Stimulated activated CD4-positive, alpha-beta T cell treated with anti-CD3 and anti-CD28 coated beads, Interleukin-15, amount 100 ng/mL, for 24 hours (primary cell): ENCODE results near the gene CFAP119.
A peak's percentile ranks its signal among the peaks of the same experiment; 100 is the strongest.

Experiments used
- DNase-seq: peaks from one replicate; pipeline ENCODE4 v3.0.0-alpha.2; 2020

Gene CFAP119

DNA sequence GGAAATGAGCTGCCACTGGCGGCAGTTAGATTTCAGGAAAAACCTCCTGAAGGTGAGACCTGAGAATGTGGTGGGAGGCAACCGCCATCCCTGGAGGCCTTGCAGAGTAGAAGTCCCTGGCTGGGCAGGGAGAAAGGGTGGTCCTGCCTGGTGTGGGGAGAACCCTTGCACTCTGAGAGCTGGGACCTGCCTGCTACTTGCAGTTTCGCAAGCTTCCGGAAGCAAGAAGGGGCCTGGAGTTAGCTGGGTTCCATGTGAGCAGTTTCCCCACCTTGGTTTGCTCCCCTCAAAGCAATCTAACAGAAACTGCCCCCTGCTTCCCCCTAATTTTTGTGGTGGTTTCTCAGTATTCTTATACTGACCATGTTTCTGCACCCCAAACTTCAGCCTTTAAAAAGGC, 18.7 kb upstream of the CFAP119 start:
- DNase-seq, result no peak

DNA sequence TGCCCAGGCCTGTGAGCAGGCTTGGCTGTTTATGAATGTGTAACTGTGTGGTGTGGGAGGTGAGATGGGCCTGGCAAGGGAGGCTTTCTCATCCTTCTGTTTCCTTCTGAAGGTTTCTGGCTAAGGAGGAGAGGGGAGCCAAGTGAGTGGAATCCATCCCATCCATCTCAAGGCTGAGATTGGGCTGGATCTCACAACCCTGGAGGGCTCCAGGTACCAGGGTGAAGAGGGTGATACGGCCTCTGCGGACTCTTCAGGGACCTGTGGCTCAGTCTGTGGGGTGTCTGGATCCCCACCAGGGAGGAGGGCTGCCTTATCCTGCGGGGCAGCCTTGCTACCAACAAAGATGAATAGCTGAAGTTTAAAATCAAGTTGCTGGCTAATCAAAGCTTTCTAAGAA, 18.2 kb upstream of the CFAP119 start:
- no peak for DNase-seq

DNA sequence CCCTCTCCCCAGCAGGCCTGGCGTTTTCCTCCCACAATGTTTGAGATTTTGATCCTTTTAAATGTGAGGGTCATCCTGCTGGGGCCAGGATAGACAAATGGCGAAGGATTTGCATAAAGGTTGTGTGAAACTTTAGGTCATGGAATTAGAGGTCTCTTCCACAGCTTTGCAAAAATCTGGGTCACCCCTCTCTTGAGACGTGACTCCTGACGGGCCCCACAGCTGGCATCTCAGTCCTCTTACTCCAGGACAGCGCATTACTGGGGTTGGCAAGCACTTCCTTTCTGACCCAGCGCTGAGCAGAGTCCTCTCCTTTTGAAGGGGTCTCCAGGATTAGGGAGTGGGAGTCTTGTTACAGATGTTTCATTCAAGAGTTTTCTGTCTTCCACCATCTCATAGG, 17.7 kb upstream of the CFAP119 start:
- no peak for DNase-seq

DNA sequence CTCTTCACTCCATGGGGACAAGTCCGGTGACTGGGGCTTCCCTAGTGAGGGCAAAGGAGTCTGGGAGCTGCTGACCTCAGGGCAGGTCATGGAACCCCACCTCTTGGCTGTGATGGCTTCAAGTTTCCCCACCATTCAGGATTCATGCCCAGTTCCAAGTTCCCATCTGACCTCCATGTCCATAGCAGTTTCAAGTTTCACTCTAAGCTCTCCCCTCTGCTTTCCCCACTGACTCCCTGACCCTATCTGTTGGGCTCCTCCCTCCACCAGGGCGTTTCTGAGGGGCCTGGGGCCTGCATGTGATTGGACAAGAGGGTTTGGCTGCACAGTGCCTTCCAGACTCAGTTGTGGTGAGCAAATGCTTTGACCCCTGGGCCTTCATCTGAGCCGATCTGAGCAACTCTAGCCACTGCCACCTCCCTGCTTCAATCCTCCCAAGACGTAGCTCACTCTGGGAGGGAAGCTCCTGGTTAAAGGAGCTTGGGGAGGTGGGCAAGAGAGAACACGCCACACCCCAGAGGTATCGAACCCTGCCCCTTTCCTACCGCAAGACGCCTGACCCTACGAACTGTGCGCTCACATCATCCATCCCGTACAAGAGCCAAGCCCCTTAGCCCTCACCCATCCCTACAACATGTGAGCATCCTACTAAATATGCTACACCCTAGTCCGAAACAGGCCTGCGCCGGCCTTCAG, 16.8 kb upstream of the CFAP119 start:
- DNase-seq, result no peak

DNA sequence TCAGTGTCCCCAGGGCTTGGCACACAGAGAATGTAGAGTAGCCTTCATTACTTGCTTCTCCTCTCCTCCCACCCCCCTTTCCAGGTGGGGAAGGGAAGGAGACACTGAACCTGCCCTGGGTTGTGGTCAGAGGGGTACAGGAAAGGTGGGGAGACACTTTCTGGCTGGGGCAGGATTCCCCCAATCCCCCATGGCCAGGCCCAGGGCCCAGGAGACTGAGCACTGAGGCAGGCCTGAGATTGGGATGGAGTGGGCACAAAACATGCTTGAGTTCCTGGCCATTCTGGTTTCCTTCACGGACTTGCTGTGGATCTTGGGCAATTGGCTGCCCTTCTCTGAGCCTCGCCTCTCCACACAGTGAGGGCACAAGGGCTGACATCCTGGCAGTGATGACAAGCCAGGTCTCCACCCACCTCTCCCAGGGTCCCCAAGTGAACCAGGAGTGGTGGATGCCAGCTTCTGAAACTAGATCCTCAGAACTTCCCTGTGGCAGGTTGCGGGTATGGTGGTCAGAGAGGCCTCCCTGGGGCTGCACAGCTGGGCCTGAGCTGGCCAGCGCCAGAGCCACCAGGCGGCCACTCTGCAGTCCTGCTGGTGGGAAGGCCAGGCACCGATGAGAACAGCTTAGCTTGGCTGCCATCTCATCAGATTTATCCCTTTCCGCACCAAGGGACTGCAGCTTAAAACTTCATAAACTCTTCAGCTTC, 15.9 kb upstream of the CFAP119 start:
- DNase-seq, result no peak

DNA sequence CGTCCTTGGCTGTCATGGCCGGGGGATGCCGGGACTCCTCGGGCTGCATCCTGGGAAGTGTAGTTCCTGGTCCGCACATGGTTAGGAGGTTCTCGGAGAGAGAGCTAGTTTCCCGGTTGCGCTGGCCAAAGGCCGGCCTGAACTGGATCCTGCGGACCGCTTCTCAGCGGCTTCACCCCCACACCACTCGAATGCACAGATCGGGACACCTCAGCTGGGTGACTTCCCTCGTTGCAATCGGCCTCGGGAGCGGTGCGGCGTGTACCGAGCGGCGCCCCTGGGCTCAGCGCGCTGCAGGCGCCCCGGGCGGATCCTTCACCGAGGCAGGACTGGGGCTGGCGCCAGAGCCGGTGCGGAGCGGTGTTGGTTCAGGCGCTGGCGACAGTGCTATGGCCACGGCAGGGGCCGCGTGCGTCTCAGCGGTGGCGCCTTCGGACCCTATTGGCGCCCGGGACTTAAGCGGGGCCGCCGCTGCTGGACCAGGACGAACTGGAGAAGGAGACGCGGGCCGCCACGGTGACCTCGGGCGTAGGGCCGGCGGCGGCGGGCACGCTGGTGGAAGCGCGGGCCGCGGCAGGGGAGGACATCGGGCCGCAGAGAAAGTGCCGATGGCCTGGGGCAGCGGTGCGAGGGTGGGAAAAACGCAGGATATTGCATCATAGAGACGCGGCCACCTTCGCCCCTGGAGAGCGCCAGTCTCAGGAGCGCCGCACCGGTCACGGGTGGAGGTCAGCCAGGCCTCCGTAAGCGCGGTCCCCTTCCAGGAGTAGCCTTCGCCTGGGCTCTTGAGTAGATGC, 13.7 kb upstream of the CFAP119 start:
- DNase-seq, result peak; percentile 79

DNA sequence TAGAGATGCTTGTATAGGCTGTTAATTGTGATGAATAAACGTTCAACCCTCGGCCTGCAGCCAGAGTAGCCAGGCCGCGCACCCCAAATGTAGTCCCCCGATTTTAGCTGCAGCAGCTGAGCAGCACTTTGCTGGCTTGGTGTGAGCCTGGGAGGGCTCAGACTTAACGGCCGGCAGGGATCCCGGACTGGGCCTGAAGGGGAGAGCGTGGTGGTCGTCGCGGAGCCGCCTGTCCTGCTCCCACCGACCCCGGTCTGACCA, 13.2 kb upstream of the CFAP119 start:
- DNase-seq, result no peak

DNA sequence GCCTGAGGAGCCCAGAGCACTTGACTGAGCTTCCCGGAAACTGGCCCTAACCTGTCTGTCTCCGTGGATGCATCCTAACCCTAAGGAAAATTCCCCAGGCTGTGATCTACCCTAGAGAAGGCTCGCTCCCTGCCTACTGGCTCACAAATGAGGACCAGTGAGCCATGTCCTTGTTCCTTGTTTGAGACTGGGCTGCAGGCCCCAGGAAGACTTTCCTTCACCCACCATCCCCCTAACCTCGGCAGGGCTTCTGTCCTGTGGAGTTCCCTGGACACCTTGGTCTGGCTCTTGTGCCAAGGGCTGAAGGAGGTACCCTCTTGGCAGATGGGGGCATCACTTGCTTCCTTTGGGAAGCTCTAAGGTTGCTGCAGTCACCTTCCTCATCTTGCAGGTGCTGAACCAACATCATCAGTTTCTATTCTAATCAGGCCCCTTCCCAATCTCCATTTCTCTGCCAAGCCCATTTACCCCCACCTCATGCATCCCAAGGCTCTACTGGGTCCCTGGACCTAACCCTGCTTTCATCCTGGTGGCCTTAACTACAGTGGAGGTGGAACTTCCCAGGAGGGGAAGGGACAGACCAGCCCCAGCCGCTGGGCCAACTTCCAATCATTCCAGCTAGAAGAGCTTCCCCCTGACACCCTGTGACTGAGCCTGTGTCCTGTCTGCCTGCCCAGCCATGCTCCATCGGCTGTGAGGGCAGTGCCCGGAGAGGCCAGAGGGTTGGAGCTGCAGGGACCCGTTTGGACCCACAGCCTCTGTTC, 12.7 kb upstream of the CFAP119 start:
- no peak for DNase-seq

DNA sequence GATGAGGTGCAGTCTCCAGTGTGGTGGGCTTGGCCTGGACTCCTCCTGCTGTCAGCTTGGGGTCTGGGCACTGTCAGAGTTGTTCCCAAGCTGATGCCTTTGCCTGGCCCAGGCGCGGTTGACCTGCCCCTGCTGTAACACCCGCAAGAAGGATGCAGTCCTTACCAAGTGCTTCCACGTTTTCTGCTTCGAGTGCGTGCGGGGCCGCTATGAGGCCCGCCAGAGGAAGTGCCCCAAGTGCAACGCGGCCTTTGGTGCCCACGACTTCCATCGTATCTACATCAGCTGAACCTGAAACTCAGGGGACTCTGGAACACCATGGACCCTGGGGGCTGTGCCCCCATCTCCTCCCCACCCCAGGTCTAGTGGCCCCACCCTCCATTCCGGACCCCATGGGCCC, 12.0 kb upstream of the CFAP119 start:
- DNase-seq, result no peak

DNA sequence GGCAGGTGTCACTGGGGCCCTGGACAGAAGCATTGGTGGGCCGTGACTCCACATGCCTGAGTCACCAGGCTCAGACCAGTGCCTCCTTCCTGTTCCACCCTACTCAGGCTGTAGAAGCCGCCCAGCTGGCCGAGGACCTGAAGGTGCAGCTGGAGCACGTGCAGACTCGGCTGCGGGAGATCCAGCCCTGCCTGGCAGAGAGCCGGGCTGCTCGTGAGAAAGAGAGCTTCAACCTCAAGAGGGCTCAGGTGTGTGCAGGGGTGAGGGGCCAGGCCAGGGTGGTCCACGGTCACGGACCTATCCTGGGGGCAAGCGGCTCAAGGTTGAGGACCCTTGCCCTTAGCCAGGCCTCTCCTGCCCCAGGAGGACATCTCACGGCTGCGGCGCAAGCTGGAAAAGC, 9.9 kb upstream of the CFAP119 start:
- DNase-seq, result no peak

DNA sequence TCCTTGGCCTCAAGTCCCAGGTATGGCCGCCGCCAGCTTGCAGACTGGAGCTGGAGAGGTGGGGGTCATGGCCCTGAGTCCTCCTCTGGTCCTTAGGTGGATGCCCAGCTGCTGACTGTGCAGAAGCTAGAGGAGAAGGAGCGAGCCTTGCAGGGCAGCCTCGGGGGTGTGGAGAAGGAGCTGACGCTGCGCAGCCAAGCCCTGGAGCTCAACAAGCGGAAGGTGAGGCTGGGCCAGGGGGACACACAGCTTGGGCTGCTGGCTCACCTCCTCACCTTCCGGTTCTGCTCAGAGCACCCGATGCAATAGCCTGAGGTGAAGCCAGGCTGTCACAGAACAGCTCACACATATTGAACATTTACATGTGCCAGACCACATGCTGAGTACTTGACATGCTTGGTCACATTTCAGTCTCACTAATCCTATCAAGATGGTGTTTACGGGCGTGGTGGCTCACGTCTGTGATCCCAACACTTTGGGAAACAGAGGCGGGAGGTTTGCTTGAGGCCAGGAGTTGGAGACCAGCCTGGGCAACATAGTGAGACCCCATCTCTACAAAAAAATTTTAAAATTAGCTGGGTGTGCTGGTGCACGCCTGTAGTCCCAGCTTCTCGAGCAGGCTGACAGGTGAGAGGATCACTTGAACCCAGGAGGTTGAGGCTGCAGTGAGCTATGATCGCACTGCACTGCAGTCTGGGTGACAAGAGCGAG, 7.7 kb upstream of the CFAP119 start:
- DNase-seq, result no peak

DNA sequence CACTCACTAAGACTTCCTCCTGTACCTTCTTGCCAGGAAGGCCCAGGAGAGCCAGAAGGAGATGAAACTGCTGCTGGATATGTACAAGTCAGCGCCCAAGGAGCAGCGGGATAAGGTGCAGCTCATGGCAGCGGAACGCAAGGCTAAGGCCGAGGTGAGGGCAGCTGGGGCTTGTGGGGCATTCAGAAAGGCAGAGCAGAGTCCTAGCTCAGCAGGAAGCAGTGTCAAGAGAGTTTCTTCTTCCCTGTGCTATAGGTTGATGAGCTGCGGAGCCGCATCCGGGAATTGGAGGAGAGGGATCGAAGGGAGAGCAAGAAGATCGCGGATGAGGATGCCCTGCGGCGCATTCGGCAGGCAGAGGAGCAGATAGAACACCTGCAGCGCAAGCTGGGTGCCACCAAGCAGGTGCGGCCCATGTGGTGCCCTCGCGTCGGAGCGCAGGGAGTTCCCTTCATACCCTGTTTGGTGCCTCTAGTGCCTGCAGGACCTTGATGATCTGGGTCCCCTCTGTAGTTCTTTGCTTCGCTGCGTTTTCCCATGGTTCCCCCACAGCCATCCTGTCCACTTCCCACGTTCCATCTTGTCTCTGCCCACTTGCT, 6.8 kb upstream of the CFAP119 start:
- no peak for DNase-seq

DNA sequence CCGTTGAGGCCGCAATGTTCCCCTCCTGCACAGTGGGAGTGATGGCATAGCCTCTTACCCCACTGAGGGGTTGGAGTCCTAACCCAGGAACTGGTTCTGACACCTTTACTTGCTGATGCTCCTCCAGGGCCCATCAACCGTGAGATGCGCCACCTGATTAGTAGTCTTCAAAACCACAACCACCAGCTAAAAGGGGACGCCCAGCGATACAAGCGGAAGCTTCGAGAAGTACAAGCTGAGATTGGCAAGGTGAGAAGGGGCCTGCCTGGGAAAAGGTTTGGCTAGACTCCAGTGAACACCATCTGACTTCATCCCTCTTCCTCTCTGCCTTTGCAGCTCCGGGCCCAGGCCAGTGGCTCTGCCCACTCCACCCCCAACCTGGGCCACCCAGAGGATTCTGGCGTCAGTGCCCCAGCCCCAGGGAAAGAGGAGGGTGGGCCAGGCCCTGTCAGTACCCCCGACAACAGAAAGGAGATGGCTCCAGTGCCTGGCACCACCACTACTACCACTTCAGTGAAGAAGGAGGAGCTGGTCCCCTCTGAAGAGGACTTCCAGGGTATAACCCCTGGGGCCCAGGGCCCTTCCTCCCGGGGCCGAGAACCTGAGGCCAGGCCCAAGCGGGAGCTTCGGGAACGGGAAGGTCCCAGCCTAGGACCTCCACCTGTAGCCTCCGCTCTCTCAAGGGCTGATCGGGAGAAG, 6.1 kb upstream of the CFAP119 start:
- no peak for DNase-seq

DNA sequence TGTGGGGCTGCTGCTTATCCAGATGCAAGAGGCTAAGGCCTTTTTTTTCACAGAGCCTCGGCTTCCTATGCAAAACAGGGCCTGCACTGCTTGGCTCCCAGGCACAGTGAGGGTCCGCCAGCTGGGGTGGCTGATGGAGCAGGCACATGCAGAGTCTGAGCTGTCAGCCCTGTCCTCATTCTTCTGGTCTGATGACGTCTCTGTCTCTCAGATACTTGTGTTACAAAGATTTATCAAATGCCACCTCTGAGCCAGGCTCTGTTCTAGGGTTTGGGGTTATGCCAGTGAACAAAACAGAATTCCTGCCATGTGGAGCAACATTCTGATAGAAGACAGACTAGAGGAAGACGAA, 5.0 kb upstream of the CFAP119 start:
- DNase-seq, result no peak

DNA sequence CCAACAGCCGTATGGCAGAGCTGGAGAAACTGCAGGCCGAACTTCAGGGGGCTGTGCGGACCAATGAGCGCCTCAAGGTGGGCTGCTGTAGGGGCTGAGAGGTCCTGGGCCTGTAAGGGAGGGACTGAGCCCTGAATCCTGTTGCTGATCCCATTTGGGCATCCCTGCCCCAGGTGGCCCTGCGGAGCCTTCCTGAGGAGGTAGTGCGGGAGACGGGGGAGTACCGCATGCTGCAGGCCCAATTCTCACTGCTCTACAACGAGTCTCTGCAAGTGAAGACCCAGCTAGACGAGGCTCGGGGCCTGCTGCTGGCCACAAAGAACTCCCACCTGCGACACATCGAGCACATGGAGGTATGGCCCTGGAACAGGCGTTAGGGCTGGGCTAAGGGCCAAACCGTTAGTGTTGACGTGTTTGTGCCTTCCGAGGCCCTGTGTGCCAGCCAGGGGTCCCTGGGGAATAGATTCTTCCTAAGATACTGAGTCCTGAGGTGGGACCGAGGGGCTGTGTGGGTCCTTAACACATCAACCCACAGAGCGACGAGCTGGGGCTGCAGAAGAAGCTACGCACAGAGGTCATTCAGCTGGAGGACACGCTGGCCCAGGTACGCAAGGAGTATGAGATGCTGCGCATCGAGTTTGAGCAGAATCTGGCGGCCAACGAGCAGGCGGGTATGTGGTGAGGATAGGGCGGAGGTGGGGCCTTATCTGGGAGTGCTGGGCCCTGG, 4.5 kb upstream of the CFAP119 start:
- no peak for DNase-seq

DNA sequence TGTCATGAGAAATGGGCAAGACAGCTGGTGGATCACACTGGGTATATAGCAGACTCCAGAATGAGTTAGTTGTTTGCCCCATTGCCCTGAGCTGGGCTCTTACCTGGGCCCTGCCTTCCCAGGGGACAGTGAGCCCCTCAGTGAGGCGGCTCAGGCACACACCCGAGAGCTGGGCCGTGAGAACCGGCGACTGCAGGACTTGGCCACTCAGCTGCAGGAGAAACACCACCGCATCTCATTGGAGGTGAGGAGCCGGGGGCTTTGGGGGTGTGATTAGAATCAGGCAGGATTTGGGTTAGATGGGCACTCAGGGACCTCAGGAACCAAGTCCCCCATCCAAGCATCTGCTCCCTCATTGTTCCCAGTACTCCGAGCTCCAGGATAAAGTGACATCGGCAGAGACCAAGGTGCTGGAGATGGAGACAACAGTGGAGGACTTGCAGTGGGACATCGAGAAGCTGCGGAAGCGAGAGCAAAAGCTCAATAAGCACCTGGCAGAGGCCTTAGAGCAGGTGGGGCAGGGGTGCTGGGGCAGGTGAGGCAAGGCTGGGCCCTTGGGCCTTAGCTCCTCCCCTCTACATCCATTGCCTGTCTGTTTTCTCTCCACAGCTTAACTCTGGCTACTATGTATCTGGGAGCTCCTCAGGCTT, 3.1 kb upstream of the CFAP119 start:
- no peak for DNase-seq

DNA sequence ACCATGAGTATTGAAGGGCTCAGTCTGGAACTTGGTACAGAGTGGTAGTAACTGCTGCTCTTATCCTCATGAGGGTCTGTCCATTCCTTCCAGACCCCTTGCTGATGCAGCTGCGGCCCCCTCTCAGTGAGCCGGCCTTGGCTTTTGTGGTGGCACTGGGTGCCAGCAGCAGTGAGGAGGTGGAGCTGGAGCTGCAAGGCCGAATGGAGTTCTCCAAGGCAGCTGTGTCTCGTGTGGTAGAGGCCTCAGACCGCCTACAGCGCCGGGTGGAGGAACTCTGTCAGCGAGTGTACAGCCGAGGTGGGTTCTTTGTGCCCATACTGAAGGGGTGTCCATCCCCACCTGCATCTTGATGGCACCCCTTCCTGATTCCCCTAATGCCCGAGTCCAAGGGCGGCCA, 2.2 kb upstream of the CFAP119 start:
- DNase-seq, result no peak

DNA sequence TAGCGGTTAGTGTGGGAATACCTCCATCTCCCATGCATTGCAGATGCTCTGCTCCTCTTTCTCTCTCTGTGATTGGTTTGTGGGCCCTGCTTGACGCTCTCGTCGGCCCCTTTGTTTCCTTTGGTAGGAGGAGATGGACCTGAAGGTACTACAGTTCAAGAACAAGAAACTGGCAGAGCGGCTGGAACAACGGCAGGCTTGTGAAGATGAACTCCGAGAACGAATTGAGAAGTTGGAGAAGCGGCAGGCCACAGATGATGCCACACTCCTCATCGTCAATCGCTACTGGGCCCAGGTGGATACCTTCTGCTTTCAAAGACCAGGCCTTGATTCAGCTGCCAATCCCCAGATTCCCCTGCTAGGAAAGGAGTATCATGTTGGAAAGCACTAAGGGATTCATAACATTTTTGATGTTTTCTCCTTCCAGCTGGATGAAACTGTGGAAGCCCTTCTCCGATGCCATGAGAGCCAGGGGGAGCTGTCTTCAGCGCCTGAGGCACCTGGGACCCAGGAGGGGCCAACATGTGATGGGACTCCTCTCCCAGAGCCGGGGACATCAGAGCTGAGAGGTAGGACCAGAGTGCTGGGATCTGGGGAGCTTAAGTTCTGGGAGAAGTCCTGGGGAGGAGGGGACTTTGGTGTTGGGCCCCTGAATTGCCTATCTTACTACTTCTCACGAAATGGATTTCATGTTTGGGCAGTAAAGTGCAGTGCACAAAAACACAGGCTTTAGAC, 1.3 kb upstream of the CFAP119 start:
- DNase-seq, result no peak

DNA sequence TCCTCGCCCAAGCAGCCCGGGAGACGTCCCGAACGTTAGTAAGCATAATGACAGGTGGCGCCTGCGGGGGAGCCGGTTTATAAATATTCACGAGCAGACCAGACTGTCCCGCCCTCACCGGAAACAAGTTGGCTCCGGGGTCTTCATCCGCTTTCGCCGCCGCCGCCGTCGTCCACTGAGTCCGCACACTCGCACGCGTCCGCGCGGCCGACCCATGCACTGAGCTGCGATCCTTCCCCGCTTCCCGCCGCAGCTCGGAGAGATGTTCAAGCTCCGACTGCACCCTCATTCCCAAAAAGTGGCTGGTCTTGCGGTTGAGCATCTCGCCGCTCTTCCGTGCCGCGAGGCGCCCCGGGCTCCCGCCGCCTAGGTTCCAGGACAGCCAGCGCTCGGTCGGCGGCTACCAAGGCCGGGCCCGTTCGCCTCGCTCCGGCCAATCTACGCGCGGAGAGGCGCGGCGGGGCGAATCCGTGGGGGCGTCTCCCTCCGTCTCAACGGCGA, 385 bp downstream of the CFAP119 start:
- DNase-seq, result peak; percentile 67
